Smooth muscle cell (in vitro differentiated cells): Measurements from ENCODE around the gene TMEM54. TPM values are rescaled to one million over a fixed set of nuclear protein-coding genes. Genes with fewer than 3 reads are reported as not detected.

Source experiments
- DNase-seq: peaks from one replicate; lab custom pipeline; 2025; ENCODE audit not compliant: unreplicated experiment; lab: John Stamatoyannopoulos, UW
- H2AFZ ChIP-seq: fragments of 200-600 bp; sonication (generic); 2 replicates; pipeline ENCODE4 v1.6.0; 2016; ENCODE audit warnings: antibody characterized with exemption, low read depth, mild to moderate bottlenecking
- H3F3A ChIP-seq: fragments of 200-600 bp; sonication (generic); 2 replicates; pipeline ENCODE4 v1.6.0; 2017; ENCODE audit warnings: antibody characterized with exemption, low read depth
- H3K27ac ChIP-seq: fragments of 200-600 bp; sonication (generic); 2 replicates; pipeline ENCODE4 v1.5.1; 2016; ENCODE audit warnings: low read depth, mild to moderate bottlenecking
- H3K27me3 ChIP-seq: fragments of 200-600 bp; sonication (generic); 2 replicates; pipeline ENCODE4 v1.6.1; 2016; ENCODE audit warnings: low read depth, mild to moderate bottlenecking
- H3K36me3 ChIP-seq: fragments of 200-600 bp; sonication (generic); 2 replicates; pipeline ENCODE4 v1.5.1; 2016; ENCODE audit warnings: low read depth
- H3K4me1 ChIP-seq: fragments of 200-600 bp; sonication (generic); 2 replicates; pipeline ENCODE4 v1.5.1; 2016; ENCODE audit warnings: low read depth
- H3K4me2 ChIP-seq: fragments of 200-600 bp; sonication (generic); 2 replicates; pipeline ENCODE4 v1.6.0; 2016; ENCODE audit warnings: mild to moderate bottlenecking
- H3K4me3 ChIP-seq: fragments of 200-600 bp; sonication (generic); 2 replicates; pipeline ENCODE4 v1.5.1; 2016; ENCODE audit warnings: mild to moderate bottlenecking
- H3K79me2 ChIP-seq: fragments of 200-600 bp; sonication (generic); 2 replicates; pipeline ENCODE4 v1.6.0; 2016; ENCODE audit warnings: low read depth, mild to moderate bottlenecking
- H3K9ac ChIP-seq: fragments of 200-600 bp; sonication (generic); 2 replicates; pipeline ENCODE4 v1.6.0; 2016; ENCODE audit warnings: low read depth
- H3K9me3 ChIP-seq: fragments of 200-600 bp; sonication (generic); replicated peaks from 2 replicates; pipeline ENCODE4 v1.5.1; 2016; ENCODE audit warnings: low read depth
- H4K20me1 ChIP-seq: fragments of 200-600 bp; sonication (generic); 2 replicates; pipeline ENCODE4 v1.6.0; 2016; ENCODE audit warnings: low read depth
- WGBS: methylation state at CpG from one replicate; pipeline ENCODE4 v1.1.7; 2016; ENCODE audit warnings: low lambda C conversion rate; 5-methylcytosine and 5-hydroxymethylcytosine counted together
- polyA plus RNA-seq: library from polyadenylated mRNA; unstranded; fragments of >200 nt; fragmentation: Nextera tagmentation; extraction: Ambion mirVana; gene quantifications from 2 replicates; pipeline ENCODE4 v1.2.1, GENCODE V29; 2016
- total RNA-seq: library from RNA; depleted of rRNA; stranded (reverse); fragments of >200 nt; gene quantifications from 2 replicates; pipeline ENCODE4 v1.2.3, GENCODE V29; 2014
- TF ChIP-seq, protein P1 (sequence below): fragments of 200-600 bp; sonication (generic); IDR thresholded peaks from 2 replicates; pipeline ENCODE4 v1.5.1; 2017; ENCODE audit warnings: borderline replicate concordance, mild to moderate bottlenecking, antibody characterized with exemption; ENCODE audit not compliant: insufficient read depth, poor library complexity, severe bottlenecking

Gene TMEM54
- total and polyA plus RNA-seq, 2 experiments from 2014 or later, result 59.0 to 84.1 TPM

DNA sequence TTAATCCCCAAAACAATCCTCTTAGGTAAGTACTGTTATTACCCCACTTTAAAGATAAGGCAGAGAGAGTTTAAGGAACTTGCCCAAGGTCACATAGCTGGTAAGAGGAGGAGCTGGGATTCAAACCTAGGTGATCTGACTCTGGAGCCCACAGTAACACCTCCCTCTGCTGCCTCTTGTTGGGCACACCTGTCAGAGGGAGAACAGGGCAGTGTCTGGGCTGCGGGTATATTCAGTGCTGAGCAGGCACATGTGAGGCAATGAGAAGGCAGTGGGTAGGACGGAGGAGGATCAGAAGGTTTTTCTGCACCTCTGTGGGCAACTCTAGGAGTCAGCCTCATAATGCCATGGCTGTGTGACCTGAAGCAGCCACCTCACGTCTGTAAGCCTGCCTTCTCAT is 13.1 kb downstream of the TMEM54 start:
- H3K36me3 ChIP-seq, result no peaks in the 10 kb centered on the region

DNA sequence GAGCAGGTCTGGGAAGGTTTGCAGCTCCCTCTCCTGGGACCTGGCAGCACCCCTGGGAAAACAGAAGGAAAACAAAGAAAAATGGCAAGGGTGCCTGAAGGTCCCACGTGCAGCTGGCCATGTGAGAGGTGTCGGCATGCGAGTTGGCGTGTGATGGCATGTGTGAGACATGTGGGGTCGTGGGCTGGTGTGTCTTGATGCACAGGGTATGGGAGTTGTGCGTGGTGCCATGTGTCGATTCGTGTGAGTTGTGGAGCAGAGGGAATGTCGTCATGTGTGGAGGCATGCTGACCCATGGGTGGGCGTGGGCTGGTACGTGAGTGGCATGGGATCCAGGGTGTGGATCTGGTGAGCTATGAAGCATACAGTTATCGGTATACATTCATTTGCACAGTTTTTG is 13.6 kb downstream of the TMEM54 start:
- H2AFZ ChIP-seq, result no peak overlapping the region
- no peak overlapping the region for H3K27ac ChIP-seq
- no peak for DNase-seq
- 79% methylated on average over 12 of the region's 12 CpGs for WGBS
- H3K9ac ChIP-seq, result no peak overlapping the region
- H3K4me1 ChIP-seq, result no peaks in the 10 kb centered on the region
- no peak overlapping the region for H3K4me2 ChIP-seq
- no peak overlapping the region for H3K4me3 ChIP-seq
- no peaks in the 10 kb centered on the region for H3F3A ChIP-seq
- no peaks in the 10 kb centered on the region for H4K20me1 ChIP-seq
- TF ChIP-seq, protein P1, sequence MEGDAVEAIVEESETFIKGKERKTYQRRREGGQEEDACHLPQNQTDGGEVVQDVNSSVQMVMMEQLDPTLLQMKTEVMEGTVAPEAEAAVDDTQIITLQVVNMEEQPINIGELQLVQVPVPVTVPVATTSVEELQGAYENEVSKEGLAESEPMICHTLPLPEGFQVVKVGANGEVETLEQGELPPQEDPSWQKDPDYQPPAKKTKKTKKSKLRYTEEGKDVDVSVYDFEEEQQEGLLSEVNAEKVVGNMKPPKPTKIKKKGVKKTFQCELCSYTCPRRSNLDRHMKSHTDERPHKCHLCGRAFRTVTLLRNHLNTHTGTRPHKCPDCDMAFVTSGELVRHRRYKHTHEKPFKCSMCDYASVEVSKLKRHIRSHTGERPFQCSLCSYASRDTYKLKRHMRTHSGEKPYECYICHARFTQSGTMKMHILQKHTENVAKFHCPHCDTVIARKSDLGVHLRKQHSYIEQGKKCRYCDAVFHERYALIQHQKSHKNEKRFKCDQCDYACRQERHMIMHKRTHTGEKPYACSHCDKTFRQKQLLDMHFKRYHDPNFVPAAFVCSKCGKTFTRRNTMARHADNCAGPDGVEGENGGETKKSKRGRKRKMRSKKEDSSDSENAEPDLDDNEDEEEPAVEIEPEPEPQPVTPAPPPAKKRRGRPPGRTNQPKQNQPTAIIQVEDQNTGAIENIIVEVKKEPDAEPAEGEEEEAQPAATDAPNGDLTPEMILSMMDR, result no peak
- peaks cover 22% of the 10 kb centered on the region for H3K27me3 ChIP-seq
- no peaks in the 10 kb centered on the region for H3K9me3 ChIP-seq
- H3K79me2 ChIP-seq, result no peaks in the 10 kb centered on the region
- H3K36me3 ChIP-seq, result no peaks in the 10 kb centered on the region

More for the DNA sequence above, 13.1 kb downstream of the TMEM54 start:
- Histone ChIP-seq H3K4me3 (no peak overlapping the region), H3K4me1 (no peaks in the 10 kb centered on the region), H3K27ac (no peak overlapping the region), H2AFZ (no peak overlapping the region), H4K20me1 (no peaks in the 10 kb centered on the region), H3K9me3 (no peaks in the 10 kb centered on the region), H3K9ac (no peak overlapping the region), H3F3A (no peaks in the 10 kb centered on the region), H3K4me2 (no peak overlapping the region), H3K79me2 (no peaks in the 10 kb centered on the region), H3K27me3 (peaks cover 24% of the 10 kb centered on the region)
- TF ChIP-seq, protein P1, result no peak
- no peak for DNase-seq
- 78% methylated on average over 3 of the region's 3 CpGs for WGBS

DNA sequence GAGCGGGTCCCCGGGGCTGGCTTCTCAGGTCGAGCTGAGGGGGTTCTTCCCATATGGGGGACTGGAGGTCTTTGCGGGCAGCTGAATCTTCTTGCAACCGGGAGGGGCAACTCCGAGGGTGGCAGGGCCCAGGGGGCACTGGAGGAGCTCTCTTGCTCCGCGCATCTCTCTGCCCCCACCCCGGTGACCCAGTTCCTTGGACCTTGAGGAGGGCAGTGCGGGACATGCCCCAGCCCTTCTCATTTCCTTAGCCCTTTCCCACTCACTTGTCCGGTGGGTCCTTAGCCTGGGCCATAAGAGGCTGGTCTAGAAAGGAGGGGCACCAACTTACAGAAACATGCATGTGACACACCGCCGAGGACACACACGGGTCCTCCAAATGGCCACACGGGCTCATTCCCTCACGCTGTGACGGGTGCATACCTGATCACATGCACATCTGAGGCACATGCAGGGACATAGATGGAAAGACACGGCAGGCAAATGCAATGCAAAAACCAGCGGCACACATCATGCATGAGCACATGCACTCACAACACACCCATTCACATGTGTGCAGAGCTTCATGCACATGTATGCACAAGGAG is 14.3 kb downstream of the TMEM54 start:
- peaks cover 18% of the 10 kb centered on the region for H3K27me3 ChIP-seq
- no peak for DNase-seq
- WGBS, result 58% methylated on average over 19 of the region's 19 CpGs

More for the DNA sequence above, 14.3 kb downstream of the TMEM54 start:
- no peaks in the 10 kb centered on the region for H3K4me1 ChIP-seq
- H3K4me2 ChIP-seq, result peak overlapping the region; percentile 85
- no peak overlapping the region for H3K9ac ChIP-seq
- no peak overlapping the region for H3K27ac ChIP-seq
- no peaks in the 10 kb centered on the region for H3K9me3 ChIP-seq
- TF ChIP-seq, protein P1, result no peak
- no peak overlapping the region for H3K4me3 ChIP-seq
- H3K36me3 ChIP-seq, result no peaks in the 10 kb centered on the region
- no peaks in the 10 kb centered on the region for H3K79me2 ChIP-seq
- no peaks in the 10 kb centered on the region for H4K20me1 ChIP-seq
- no peak overlapping the region for H2AFZ ChIP-seq
- H3F3A ChIP-seq, result no peaks in the 10 kb centered on the region
